Neutrophil (primary cell): ENCODE measurements around the gene GPD1.
A peak's percentile ranks its signal among the peaks of the same experiment; 100 is the strongest.

ENCODE experiments used
- H3K27ac ChIP-seq: fragments of 200-600 bp; sonication (generic); 2 replicates; pipeline ENCODE4 v1.5.1; 2016; ENCODE audit warnings: mild to moderate bottlenecking, moderate library complexity
- H3K27me3 ChIP-seq: fragments of 200-600 bp; sonication (generic); 2 replicates; pipeline ENCODE4 v1.6.0; 2016; ENCODE audit warnings: mild to moderate bottlenecking
- H3K36me3 ChIP-seq: fragments of 200-600 bp; sonication (generic); 2 replicates; pipeline ENCODE4 v1.5.1; 2017
- H3K4me1 ChIP-seq, 2 experiments: fragments of 200-600 bp in 1 of 2; sonication (generic) in 1 of 2; 1 replicate in 1 of 2; 2 replicates in 1 of 2; pipeline versions ENCODE4 v1.5.1 to v1.6.1; 2013 to 2016; ENCODE audit warnings: low read depth in 1 of 2, low read length in 1 of 2, mild to moderate bottlenecking in 1 of 2, moderate library complexity in 1 of 2; ENCODE audit not compliant: control insufficient read depth in 1 of 2, insufficient read depth in 1 of 2
- H3K4me3 ChIP-seq, 2 experiments: fragments of 200-600 bp in 1 of 2; sonication (generic) in 1 of 2; 1 replicate in 1 of 2; 2 replicates in 1 of 2; pipeline ENCODE4 v1.5.1; 2013 to 2016; ENCODE audit warnings: low read depth in 1 of 2, low read length in 1 of 2, mild to moderate bottlenecking in 1 of 2, moderate library complexity in 1 of 2
- H3K9me3 ChIP-seq: fragments of 200-600 bp; sonication (generic); 2 replicates; pipeline ENCODE4 v1.5.1; 2016
- TF ChIP-seq, protein P1 (sequence below): fragments of 200-600 bp; sonication (generic); IDR thresholded peaks from 2 replicates; pipeline ENCODE4 v1.5.1; 2016; ENCODE audit warnings: antibody characterized with exemption

The GPD1 gene

GRCh38 chr12:50070314-50071060 is 33.3 kb upstream of the GPD1 start:
- Histone ChIP-seq H3K4me3 (no peak overlapping the region), H3K9me3 (no peaks in the 10 kb centered on the region), H3K4me1 (peaks cover 3% of the 10 kb centered on the region in 2 experiments), H3K36me3 (no peaks in the 10 kb centered on the region), H3K27me3 (peaks cover 50% of the 10 kb centered on the region), H3K27ac (no peak overlapping the region)
- TF ChIP-seq, protein P1, sequence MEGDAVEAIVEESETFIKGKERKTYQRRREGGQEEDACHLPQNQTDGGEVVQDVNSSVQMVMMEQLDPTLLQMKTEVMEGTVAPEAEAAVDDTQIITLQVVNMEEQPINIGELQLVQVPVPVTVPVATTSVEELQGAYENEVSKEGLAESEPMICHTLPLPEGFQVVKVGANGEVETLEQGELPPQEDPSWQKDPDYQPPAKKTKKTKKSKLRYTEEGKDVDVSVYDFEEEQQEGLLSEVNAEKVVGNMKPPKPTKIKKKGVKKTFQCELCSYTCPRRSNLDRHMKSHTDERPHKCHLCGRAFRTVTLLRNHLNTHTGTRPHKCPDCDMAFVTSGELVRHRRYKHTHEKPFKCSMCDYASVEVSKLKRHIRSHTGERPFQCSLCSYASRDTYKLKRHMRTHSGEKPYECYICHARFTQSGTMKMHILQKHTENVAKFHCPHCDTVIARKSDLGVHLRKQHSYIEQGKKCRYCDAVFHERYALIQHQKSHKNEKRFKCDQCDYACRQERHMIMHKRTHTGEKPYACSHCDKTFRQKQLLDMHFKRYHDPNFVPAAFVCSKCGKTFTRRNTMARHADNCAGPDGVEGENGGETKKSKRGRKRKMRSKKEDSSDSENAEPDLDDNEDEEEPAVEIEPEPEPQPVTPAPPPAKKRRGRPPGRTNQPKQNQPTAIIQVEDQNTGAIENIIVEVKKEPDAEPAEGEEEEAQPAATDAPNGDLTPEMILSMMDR: peak; percentile 95

GRCh38 chr12:50072198-50072907 is 31.5 kb upstream of the GPD1 start:
- Histone ChIP-seq H3K27ac (no peak overlapping the region), H3K36me3 (no peaks in the 10 kb centered on the region), H3K27me3 (peaks cover 35% of the 10 kb centered on the region), H3K4me3 (no peak overlapping the region), H3K4me1 (peaks cover 3% of the 10 kb centered on the region in 2 experiments), H3K9me3 (no peaks in the 10 kb centered on the region)
- TF ChIP-seq, protein P1: no peak

GRCh38 chr12:50073206-50073605 is 30.6 kb upstream of the GPD1 start:
- no peaks in the 10 kb centered on the region for H3K9me3 ChIP-seq
- H3K36me3 ChIP-seq: no peaks in the 10 kb centered on the region
- no peak overlapping the region for H3K27ac ChIP-seq
- TF ChIP-seq, protein P1: no peak
- peaks cover 28% of the 10 kb centered on the region for H3K27me3 ChIP-seq
- H3K4me3 ChIP-seq: no peak overlapping the region
- peaks cover 3% of the 10 kb centered on the region in 2 experiments for H3K4me1 ChIP-seq

DNA sequence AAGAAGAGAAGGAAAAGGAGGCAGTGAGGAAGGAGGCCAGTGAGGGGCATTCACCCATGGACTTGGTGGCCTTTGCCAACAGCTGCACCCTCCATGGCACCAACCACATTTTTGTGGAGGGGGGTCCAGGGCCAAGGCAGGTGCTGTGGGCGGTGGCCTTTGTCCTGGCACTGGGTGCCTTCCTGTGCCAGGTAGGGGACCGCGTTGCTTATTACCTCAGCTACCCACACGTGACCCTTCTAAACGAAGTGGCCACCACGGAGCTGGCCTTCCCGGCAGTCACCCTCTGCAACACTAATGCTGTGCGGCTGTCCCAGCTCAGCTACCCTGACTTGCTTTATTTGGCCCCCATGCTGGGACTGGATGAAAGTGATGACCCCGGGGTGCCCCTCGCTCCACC is 30.1 kb upstream of the GPD1 start:
- H3K36me3 ChIP-seq: no peaks in the 10 kb centered on the region
- TF ChIP-seq, protein P1: no peak
- H3K27me3 ChIP-seq: peaks cover 23% of the 10 kb centered on the region
- H3K4me3 ChIP-seq: no peak overlapping the region
- H3K4me1 ChIP-seq: peaks cover 3% of the 10 kb centered on the region in 2 experiments
- H3K9me3 ChIP-seq: no peaks in the 10 kb centered on the region
- H3K27ac ChIP-seq: no peak overlapping the region

DNA sequence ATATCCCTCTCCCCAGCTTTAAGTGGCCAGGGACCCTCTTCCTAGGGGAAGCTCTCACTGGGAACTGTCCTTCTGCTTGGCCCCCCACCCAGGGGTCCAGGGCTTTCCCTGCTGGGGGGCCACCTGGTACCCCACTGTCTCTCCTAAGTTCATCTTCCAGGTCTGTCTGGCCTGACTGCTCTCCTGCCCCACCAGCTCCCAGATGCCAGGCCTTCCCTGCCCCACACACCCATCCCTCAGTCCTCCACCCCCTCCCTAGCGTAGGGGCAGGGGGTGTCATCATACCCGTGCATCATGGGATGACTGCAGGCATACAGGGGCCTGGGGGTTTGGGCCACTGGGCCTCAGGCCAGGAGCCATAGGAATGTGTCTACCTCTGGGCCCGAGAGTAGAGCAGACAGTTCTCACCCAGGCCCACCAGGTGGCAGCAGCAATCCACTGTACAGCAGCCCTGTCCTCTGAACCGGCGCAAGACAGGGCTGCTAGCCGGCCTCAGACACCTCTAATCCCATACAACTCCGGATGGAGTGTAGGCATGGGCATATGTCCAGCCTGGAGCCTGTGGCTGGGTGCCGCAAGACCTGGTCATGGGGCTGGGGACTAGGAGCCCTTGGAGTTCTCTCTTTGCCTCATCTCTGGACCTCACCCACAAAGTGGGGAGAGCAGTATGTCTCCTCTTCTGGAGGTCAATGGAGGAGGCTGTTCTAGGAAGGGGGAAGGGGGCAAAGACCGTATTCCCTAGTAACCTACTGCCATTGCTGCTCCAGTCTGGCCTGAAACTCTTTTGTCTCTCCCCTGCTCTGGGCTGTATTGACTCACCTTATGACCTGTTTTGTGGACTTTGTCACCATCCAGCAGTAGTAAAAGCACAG is 28.6 kb upstream of the GPD1 start:
- TF ChIP-seq, protein P1: peak; percentile 92
- H3K36me3 ChIP-seq: no peaks in the 10 kb centered on the region
- H3K4me1 ChIP-seq: peaks cover 3% of the 10 kb centered on the region in 2 experiments
- H3K9me3 ChIP-seq: no peaks in the 10 kb centered on the region
- peaks cover 30% of the 10 kb centered on the region for H3K27me3 ChIP-seq
- no peak overlapping the region for H3K4me3 ChIP-seq
- H3K27ac ChIP-seq: no peak overlapping the region
